ENCODE results near the gene C2orf49. TPM values are rescaled to one million over a fixed set of nuclear protein-coding genes. Genes with fewer than 3 reads are reported as not detected.

The C2orf49 gene
- total RNA-seq, 2 donors from 2014 or later: 17.5 to 18.4 TPM

GRCh38 chr2:105361102-105361889, 24.0 kb downstream of the C2orf49 start:
- DNase-seq (ENCODE audit: low spot score) (no peak), ATAC-seq (ENCODE audit: insufficient number of reproducible peaks, low FRiP score, low read depth) (no peak)
- H3K4me1 ChIP-seq (ENCODE audit: control insufficient read depth in 1 of 2, low read depth in 2 of 2): peaks cover 0 to 12% of the 10 kb centered on the region in 2 donors
- no peak overlapping the region for H3K4me3 ChIP-seq
- H3K36me3 ChIP-seq: peaks cover 31% of the 10 kb centered on the region
- H3K9me3 ChIP-seq: peaks cover 13% of the 10 kb centered on the region
- H3K27me3 ChIP-seq (replicated peaks; ENCODE audit: insufficient read depth): no peaks in the 10 kb centered on the region
- TF ChIP-seq, protein P1, sequence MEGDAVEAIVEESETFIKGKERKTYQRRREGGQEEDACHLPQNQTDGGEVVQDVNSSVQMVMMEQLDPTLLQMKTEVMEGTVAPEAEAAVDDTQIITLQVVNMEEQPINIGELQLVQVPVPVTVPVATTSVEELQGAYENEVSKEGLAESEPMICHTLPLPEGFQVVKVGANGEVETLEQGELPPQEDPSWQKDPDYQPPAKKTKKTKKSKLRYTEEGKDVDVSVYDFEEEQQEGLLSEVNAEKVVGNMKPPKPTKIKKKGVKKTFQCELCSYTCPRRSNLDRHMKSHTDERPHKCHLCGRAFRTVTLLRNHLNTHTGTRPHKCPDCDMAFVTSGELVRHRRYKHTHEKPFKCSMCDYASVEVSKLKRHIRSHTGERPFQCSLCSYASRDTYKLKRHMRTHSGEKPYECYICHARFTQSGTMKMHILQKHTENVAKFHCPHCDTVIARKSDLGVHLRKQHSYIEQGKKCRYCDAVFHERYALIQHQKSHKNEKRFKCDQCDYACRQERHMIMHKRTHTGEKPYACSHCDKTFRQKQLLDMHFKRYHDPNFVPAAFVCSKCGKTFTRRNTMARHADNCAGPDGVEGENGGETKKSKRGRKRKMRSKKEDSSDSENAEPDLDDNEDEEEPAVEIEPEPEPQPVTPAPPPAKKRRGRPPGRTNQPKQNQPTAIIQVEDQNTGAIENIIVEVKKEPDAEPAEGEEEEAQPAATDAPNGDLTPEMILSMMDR (IDR thresholded peaks at IDR 0.05): no peak
- no peak overlapping the region for H3K27ac ChIP-seq

- H3K36me3 ChIP-seq: peaks cover 31% of the 10 kb centered on the region
- peaks cover 0 to 12% of the 10 kb centered on the region in 2 donors for H3K4me1 ChIP-seq (ENCODE audit: control insufficient read depth in 1 of 2, low read depth in 2 of 2)
- H3K9me3 ChIP-seq: no peaks in the 10 kb centered on the region
- H3K27ac ChIP-seq: no peak overlapping the region
- TF ChIP-seq, protein P1 (IDR thresholded peaks at IDR 0.05): no peak
- ATAC-seq (ENCODE audit: insufficient number of reproducible peaks, low FRiP score, low read depth): no peak
- no peak overlapping the region for H3K4me3 ChIP-seq
- DNase-seq (ENCODE audit: low spot score): no peak
- H3K27me3 ChIP-seq (replicated peaks; ENCODE audit: insufficient read depth): no peaks in the 10 kb centered on the region
Observed at GRCh38 chr2:105362862-105363591, 25.7 kb downstream of the C2orf49 start.

DNA sequence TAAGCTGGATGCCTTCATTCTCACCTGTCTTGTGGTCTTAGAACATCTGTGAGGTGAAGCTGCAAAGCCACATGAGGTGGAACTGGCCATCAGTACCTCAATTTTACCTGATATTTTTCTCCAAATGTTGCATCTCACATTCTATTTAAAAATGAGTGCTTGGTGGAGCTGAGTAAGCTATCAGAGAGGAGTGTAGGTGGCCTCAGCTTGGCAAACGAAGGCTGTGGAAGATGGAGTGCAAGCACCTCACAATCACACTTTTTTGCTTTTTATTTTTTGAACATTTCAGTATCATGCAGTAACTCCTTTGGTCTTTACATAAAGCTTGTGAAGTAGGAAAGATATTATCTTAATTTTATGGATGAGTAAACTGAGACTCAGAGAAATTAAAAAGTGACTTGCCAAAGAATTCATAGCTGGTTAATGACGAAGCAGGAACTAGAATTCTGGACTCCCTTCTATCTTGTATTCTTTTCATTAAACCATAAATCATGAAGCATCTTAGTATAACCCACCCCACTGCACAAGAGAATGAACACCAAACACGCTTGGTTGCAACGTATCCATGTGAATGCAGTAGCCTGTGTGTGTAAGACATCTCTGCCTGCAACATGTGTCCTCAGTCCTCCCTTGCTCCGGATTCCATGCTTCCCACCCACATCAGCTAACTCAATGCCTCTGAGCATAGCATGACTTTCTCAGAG, 27.2 kb downstream of the C2orf49 start:
- DNase-seq (ENCODE audit: low spot score) (no peak), ATAC-seq (ENCODE audit: insufficient number of reproducible peaks, low FRiP score, low read depth) (no peak)
- Histone ChIP-seq H3K9me3 (no peaks in the 10 kb centered on the region), H3K27me3 (replicated peaks; ENCODE audit: insufficient read depth) (no peaks in the 10 kb centered on the region), H3K4me3 (no peak overlapping the region), H3K4me1 (ENCODE audit: control insufficient read depth in 1 of 2, low read depth in 2 of 2) (peaks cover 0 to 1% of the 10 kb centered on the region in 2 donors), H3K27ac (no peak overlapping the region), H3K36me3 (peaks cover 31% of the 10 kb centered on the region)
- TF ChIP-seq, protein P1 (IDR thresholded peaks at IDR 0.05): no peak

GRCh38 chr2:105365206-105365605, 27.9 kb downstream of the C2orf49 start:
- H3K4me1 ChIP-seq (ENCODE audit: control insufficient read depth in 1 of 2, low read depth in 2 of 2): no peaks in the 10 kb centered on the region
- ATAC-seq (ENCODE audit: insufficient number of reproducible peaks, low FRiP score, low read depth) (no peak), DNase-seq (ENCODE audit: low spot score) (no peak)
- H3K36me3 ChIP-seq: peaks cover 31% of the 10 kb centered on the region
- H3K4me3 ChIP-seq: no peak overlapping the region
- TF ChIP-seq, protein P1 (IDR thresholded peaks at IDR 0.05): no peak
- no peak overlapping the region for H3K27ac ChIP-seq
- H3K27me3 ChIP-seq (replicated peaks; ENCODE audit: insufficient read depth): no peaks in the 10 kb centered on the region
- H3K9me3 ChIP-seq: no peaks in the 10 kb centered on the region

Measured in thoracic aorta (tissue), 2 donors.